GM19043 (cell line): ENCODE results near the gene FOXA1.

ENCODE experiments used
- ATAC-seq: cut with Tn5 transposase; IDR thresholded peaks from one replicate; pipeline ENCODE4 v1.9.1; 2021; ENCODE audit warnings: low read depth; ENCODE audit not compliant: unreplicated experiment

Gene FOXA1

GRCh38 chr14:37602605-37603453 lies 7.8 kb upstream of the FOXA1 start:
- ATAC-seq, result no peak

DNA sequence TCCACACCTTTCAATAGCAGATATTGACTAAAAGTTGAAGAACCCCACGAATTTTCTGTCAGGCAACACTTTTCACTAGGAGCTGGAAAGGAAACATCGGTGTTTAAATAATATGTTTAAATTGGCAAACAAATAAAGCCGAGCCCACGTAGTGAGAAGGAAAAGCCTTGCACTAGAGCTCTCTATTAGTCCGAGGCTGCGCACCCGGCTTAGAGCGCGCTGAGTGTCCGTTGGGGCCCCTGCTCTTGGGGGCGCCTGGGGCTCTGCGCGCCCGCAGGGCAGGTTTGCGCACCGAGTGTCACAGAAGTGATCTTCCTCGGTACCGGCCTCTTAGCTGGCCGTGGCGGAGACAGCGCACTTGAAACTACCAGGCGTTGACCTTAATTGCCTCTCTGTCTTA lies 6.8 kb upstream of the FOXA1 start:
- no peak for ATAC-seq

GRCh38 chr14:37600880-37601741 lies 6.1 kb upstream of the FOXA1 start:
- no peak for ATAC-seq

DNA sequence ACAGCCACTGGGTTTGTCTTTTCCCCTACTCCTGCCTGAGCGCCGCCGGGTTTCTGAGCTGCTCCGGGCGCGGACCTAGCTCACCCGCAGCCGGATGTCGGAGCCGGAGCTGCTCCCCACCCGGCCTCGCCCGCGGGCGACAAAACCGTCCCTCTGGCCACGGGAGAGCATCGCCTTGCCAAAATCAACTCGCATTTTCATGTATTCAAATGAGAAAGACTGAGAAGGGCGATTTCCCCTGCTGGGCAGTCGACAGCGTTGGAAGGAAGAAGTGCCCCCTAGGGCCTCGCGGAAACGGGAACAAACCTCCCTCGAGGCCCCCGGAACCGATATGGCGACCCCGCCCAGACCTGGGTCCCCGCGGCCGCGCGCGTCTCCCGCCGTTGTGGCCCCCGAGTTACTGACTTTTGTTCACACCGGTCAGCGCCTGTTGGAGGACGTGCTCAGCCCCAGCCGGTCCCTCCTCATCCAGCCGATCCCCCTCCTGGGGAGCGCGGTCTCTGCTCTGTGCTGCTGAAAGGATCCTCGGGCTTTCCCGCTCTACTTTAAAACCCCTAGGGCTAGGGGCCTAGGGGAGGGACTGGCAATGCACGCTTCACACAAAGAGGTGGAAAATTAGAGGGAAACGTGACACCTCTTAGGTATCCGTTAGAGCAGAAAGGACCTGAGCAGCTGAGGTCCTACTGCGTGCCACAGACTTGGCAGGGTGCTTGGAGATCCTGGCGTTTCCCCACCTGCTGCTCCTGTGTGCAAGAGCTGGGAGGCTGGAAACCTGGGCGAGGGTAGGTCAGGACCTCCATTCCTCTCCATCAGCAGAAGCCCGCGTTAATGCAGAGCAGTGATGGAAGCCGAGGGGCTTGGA lies 4.7 kb upstream of the FOXA1 start:
- no peak for ATAC-seq

DNA sequence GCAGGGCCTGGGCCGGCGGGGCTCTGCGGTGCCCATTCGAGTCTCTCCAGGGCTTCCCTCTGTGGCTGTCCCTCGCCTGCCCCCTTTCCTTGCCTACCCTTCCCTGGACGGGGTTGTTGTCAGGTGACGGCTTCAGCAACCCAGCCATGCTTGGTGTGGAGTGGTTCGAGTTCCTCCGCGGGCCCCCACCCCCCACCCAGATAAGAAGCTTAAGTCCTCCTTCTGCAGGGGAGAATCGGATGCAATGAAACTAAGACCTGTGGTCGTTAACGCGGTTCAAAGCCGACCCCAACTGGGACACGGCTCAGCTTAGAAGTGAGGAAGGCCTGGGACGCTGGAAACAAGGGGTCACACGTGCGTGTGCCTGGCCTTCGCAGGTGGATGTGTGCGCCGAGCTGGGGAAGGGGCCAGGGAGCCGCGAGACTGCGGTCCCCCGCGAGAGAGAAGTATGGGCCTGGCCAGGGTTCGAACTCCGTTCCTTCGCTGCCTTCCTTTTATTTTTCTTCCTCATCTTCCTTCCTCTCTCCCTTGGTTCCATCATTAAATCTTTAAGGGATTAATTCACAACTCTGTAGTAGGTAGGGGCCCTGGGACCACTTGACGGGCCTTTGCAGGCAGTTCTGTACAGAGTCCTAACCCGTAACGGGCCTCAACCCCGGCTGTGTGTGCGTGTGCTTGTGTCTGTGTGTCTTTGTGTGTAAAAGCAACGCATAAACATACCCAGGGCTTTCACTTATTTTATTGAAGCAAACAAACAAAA lies 3.9 kb upstream of the FOXA1 start:
- no peak for ATAC-seq

DNA sequence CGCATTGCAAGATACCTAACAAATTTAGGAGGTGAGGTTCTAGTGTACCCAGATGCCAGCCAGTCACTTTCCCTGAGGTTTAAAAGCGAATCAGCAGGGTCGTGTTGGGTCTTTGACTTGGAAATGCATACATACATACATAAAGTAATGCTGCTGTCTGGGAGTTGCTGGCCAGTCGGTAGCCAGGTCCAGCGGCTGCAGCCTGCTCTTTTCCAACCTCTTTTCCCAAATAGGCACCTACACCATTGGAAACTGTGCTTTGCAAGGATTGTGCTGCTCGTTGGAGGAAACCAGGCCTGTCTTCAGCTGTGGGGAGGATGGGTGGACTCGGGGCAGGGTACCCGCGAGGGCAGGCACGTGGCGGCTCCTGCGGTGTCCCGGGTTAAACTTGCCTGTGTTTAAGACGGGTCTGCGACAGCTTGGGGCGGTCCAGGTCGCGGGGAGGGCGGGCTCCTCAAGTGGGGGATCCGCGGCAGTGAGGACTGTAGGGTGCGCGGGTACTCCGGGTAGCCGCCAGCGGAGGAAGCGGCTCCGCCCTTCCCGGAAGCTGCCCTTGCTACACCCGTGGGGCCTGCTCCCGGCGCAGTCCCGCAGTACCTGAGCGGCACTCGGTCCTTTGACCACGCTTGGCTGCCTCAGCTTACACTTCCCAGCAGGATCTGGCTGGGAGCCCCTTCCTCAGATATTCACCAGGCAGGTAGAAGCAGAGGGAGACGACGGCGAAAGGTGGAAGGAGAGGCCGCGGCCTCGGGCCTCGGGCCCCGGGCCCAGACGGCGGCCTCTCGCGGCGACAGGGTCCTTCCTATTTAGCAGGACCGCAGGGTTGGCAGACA lies 3.1 kb upstream of the FOXA1 start:
- no peak for ATAC-seq

- ATAC-seq, result no peak
Observed at GRCh38 chr14:37597538-37597913, 2.5 kb upstream of the FOXA1 start.

GRCh38 chr14:37596790-37597472 lies 1.9 kb upstream of the FOXA1 start:
- no peak for ATAC-seq

- no peak for ATAC-seq
Observed at GRCh38 chr14:37595809-37596621, 966 bp upstream of the FOXA1 start.

DNA sequence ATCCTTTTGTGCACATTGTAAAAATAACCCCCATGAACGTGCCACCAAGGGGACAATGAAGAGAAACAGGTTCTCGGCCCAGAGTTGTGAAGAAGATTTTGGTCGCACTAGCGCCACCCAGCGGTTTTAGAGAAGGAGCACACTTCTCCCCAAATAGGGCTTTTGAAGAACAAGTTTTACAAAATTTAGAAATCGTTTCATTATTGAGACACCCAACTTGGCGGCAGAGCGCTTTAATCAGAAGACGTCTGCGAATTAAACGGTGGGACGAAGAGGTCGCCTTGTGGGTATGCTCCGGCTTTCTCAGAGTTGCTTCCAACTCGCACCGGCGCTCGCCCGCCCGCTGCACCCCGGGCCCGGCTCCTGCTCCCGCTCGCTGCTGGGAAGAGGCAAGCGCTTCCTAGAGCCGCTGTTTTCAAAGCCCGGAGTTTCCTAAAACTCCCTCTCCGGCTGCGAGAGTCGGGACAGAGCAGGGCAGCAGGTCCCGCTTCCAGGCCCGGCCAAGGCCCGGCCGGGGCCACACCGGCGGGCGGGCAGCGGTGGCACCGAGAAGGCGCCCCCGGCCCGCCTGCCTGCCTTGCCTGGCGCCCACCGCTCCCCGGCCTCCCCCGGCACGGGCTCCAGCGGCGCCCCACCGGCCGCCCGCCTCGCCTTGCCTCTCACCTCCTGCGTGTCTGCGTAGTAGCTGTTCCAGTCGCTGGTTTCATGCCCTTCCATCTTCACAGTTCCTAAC lies 645 bp downstream of the FOXA1 start:
- no peak for ATAC-seq

DNA sequence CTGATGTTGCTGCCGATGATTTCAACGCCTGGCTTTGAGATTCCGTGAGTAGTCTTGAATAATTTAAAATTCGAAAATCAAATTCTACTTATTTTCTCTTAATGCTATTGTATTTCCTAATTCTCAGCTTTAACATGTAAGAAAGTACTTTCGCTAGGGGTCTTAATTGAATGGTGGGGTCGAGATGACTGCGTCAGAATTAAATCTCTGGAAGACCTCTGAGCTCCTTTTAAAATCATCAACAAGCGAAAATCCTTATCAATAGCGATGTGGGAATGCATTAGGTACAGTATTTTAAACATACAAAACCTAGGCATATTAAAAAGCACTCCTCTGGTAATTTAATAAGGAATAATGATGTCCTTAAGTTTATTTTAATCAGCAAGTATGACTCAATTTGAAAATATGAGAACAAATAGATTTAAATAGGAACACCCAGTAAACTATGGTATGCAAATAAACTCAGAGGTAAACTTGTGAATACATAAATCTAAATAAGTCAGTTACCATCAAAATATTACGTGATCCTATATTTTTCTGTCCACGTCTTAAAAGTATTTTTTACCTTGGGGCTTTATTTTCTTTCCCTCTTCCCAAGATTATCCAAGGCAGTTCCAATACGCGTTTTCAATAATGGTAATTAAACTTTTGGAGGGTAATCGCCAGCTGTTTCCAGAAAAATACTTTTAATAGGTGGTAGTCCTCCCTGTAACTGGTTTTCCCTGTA lies 1.4 kb downstream of the FOXA1 start:
- no peak for ATAC-seq

- ATAC-seq, result no peak
Observed at GRCh38 chr14:37592482-37593408, 2.3 kb downstream of the FOXA1 start.

DNA sequence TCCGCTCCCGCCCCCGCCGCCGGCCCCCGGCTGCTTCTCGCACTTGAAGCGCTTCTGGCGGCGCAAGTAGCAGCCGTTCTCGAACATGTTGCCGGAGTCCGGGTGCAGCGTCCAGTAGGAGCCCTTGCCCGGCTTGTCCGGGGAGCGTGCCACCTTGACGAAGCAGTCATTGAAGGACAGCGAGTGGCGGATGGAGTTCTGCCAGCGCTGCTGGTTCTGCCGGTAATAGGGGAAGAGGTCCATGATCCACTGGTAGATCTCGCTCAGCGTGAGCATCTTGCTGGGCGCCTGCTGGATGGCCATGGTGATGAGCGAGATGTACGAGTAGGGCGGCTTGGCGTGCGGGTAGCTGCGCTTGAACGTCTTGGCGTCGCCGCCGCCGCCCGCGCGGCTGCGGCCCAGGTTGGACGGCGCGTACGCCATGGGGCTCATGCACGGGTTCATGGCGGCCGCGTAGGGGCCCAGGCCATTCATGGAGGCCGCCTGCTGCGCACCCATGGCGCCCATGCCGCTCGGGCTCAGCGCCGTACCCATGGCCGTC lies 3.0 kb downstream of the FOXA1 start:
- ATAC-seq, result no peak

- no peak for ATAC-seq
Observed at GRCh38 chr14:37591311-37591940, 3.6 kb downstream of the FOXA1 start.
